GM10266 (cell line): ENCODE data around the gene NMRK2.

ENCODE experiments used
- DNase-seq: peaks from one replicate; pipeline ENCODE4 v3.0.0; 2012; ENCODE audit errors: extremely low spot score
- CTCF ChIP-seq: IDR thresholded peaks from 2 replicates; pipeline ENCODE4 v1.5.1; 2012; ENCODE audit warnings: mild to moderate bottlenecking, low read depth; ENCODE audit not compliant: control insufficient read depth, insufficient read depth; ENCODE audit errors: missing control alignments

NMRK2 gene

GRCh38 chr19:3978145-3978544 lies 45.3 kb downstream of the NMRK2 start:
- TF ChIP-seq CTCF, result no peak
- no peak for DNase-seq

GRCh38 chr19:3979289-3979673 lies 46.4 kb downstream of the NMRK2 start:
- no peak for TF ChIP-seq CTCF
- no peak for DNase-seq

GRCh38 chr19:3979674-3980352 lies 46.9 kb downstream of the NMRK2 start:
- TF ChIP-seq CTCF, result no peak
- DNase-seq, result no peak

GRCh38 chr19:3980353-3981251 lies 47.7 kb downstream of the NMRK2 start:
- DNase-seq, result no peak
- TF ChIP-seq CTCF, result no peak

GRCh38 chr19:3981373-3981735 lies 48.5 kb downstream of the NMRK2 start:
- no peak for DNase-seq

GRCh38 chr19:3981736-3982681 lies 49.1 kb downstream of the NMRK2 start:
- TF ChIP-seq CTCF, result no peak
- DNase-seq, result no peak

More at GRCh38 chr19:3981373-3981735, 48.5 kb downstream of the NMRK2 start:
- no peak for TF ChIP-seq CTCF
